Glomerular visceral epithelial cell (primary cell): ENCODE measurements around the gene GAPT.
A peak's percentile ranks its signal among the peaks of the same experiment; 100 is the strongest.

Source experiments
- DNase-seq: peaks from one replicate; pipeline ENCODE4 v3.0.0-alpha.2; 2016; ENCODE audit errors: extremely low spot score

GAPT gene

DNA sequence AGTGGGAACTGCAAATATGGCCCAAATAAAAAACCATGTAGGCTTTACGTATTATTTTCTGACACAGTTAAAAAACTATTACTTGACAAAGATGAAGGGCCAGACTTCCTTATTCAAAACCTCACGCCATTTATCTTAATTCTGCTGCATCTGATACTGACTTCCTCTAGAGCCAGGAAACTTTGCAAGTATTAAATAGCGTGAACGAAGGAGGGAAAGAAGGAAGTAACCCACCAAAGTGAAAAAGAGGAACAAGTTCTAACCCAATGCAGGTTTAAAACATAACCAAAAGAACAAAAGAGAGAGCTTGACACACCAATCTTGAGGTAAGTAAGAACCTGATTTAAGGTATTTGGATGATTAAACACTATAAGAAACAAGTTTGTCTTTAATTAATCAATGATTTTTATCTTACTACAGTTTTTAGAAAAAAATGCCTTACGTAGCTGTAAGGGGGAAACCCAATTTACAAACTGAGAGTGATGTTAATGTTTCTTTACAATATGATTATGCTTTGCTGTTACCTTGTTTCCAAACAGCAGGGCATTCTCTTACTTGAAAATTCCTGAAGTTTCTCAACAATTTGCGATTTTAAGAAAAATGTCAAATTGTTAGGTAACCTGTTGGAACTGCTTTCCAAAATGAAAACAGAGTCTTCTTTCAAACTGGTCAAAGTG, at the start of gene GAPT:
GAPT (plus strand) TSS at position 220 of the 677 bp plus-strand sequence. CDS start 3,102 bp downstream, outside the sequence.
- DNase-seq: no peak

DNA sequence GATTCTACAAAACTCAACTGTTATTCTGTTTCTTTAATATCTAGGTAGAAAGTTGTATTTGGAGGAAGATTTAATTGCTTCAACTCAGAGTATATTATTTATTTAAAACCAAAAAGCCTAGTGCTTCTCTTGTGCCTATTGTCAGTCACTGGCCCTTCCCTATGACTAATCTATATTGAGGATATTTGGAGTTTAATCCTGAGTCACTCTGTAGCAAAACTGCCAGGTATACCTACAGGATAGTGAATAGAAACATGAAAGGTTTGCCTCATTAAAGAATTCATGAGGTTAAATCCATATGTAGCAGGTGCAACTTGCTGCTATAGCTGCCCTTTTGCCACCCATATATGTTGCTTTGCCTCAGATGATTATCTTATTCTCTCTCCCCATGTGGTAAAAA, 46.4 kb upstream of the GAPT start:
- DNase-seq: no peak

DNA sequence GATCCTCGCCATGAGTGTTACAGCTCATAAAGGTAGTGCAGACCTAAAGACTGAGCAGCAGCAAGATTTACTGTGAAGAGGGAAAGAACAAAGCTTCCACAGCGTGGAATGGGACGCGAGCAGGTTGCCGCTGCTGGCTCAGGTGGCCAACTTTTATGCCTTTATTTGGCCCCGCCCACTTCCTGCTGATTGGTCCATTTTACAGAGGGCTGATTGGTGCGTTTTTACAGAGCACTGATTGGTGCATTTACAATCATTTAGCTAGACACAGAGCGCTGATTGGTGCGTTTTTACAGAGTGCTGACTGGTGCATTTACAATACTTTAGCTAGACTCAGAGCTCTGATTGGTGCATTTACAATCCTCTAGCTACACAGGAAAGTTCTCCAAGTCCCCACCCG, 45.2 kb upstream of the GAPT start:
- DNase-seq: no peak

DNA sequence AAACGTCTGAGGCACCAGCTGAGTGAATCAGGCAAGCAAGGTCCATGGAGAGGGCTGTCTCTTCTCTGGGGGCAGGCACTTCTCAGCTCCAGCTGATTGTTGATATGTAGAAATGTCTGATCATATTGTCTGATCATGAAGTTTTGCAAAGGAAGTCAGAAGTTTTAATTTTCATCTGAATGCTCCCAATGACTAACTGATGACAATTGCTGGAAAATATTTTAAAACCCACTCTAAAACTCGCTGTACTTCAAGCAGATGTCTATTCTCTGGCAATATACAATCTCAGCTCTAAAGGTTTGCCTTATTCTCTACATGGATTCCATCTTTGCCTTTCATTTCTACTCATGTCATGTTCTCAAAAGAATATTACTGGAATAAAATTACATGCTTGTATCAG, 44.0 kb upstream of the GAPT start:
- peak; percentile 33 for DNase-seq

DNA sequence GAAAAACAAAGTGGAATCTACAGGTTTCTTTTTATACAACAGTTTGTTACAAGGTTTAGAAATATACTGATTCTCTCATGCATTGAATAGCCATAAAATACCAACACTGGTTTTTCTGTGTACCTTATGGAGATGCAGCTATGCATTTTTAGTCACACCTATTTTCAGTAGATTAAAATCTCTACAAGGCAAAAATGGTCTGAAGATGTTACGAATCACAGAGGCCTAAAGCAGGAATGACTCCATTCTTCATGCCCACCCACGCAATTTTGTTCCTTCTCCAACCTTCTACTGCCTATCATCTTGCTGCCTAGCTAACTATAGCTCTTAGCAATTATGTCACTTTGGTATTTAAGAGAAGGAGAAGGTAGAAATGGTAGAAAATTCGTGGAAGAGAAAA, 41.2 kb upstream of the GAPT start:
- DNase-seq: peak; percentile 22

DNA sequence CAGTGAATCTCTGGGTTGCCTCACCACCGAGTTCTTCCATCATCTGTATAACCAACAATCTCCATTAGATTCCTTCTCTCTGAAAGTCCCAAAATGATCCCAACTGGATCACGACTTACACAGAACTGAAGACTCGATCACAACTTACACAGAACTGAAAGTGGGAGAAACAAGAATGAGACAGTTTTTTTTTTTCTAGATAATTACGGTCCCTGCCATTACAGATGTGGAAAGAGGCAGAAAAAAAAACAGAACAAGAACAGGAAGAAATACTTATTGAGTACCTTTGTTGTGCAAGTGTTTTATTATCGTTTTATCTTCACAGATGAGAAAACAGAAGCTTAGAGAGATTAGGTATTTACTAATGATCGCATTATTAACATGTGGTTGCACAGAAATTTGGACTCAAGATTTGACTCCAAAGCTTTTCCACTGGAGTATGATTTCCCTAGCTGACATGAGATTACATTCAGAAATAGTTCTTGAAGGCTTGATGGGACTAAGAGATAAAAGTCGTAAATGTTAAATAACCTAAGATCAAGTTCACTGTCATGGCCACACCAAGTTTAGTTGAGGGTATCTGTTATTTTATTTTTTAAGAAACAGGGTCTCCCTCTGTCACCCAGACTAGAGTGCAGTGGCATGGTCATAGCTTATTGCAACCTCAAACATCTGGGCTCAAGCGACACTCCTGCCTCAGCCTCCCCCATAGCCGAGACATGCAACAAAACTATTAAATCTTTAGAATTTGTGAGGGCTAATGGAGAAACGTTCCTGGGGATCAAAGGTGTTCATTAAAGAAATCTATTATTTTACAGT, 40.2 kb upstream of the GAPT start:
- peak; percentile 54 for DNase-seq

DNA sequence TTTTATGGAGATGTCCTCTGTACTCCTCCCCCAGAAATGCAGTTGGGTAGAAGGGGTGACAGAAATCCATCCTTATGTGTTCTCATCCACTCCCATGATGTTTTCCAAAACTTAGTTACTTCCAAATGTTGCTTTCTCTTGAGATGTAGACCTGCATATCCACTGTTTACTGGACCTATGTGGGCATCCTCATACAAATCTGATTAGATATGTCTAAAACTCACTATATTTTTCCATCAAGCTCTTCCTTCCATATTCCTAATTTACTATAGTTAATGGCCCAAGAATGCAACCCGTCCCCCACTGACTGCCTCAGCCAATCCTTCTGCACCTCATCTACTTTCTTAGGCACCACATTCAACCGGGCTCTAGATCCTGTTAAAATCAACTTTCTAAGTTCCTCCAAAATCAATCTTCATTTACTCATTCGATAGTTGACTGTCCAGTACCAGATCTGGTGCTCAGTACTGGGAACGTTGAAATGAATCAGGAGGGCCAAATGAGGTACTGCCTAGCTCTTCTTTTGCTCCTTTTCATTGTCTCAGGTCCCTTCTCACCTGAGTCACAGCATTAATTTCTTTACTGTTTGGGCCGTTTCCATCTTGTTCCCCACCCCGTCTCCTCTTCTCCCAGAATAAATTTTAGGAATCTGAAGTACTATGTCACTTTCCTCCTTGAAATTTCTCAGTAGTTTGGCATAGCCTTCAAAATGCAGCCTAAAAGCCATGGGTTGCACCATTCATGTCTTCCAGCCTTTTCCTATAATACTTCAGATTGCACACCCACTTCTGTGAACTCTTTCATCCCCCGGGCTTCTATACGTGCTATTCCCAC, 39.3 kb upstream of the GAPT start:
- peak; percentile 72 for DNase-seq

DNA sequence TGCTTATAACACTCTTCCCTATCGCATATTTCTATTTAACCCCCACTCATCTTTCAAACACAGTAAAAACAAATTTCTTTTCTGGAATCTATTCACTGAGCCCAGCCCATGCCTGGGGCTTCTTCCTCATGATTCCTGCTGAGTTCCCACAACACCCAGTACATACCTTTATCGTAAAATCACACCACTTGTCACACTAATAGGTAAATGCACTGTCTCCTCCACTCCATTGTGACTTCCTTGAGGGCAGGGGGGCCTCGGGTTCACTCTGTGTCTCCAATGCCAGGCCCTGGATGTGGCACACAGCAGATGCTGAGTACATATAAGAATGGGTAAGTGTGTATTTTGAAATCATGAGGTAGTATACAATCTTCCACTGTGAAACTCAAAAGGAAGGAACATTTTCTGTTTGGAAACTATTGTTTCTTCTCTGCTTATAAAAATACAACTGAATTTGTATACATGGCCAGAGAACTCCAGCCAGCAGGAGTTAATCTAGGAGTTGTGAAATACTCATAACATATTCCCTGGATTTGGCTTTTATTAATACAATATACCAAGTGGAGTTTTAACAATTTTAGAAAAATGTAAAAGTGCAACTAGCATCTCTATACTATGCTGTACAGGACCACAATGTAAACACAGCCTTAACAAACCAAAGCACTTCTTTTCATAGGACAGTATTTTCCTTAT, 38.5 kb upstream of the GAPT start:
- no peak for DNase-seq

DNA sequence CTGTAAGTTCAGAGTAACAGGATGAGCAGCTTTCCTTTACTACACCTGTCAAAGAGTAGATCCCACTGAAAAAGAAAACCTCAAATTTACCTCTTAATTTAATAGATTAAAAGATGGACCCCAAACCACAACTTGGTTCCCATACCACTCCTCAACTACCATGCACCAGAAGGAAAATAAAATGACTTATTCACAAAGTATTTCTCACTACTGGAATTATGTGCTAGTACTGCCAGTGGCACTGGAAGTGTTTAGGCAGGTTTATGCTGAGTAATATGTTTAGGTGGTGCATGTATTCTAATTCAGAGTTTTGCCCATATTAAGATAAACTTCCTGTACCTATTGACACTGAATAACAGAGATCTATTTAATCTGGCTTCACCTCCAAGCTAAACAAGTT, 37.9 kb upstream of the GAPT start:
- DNase-seq: peak; percentile 37

DNA sequence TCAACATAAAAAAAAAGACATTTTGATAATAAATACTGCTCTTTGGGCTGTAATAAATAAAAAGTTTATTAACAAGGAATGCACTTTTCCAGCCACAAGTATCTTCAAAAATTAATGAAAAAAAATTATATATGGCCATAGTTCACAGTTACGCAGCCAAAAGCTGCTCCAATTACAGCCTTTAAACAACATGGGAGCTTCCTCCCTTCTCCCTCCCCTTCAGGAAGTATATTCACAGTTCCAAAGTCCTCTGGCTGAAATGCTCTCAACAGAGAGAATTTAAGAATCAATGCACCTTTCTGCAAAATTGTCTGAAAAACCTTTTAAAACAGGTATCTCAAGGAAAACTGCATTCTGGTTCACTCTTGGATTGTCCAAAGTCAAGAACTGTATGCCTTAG, 37.2 kb upstream of the GAPT start:
- peak; percentile 41 for DNase-seq

DNA sequence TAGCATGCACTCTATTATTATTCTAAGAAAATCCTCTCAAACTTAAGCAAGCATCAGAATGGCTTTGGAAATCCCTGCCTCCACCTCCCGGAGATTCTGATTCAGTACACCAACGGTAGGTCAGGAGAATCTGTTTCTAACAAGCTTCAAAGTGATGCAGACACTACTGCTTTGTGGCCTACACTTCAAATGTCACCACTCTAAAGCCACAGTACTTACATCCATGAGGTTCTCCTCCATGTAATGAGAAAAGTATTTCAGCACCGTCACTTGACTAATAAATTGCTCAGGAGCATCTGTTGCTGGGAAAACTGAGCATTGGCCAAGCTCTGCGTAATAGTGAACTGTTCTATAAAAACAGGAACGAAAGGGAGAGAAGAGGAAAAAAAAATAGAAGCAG, 36.2 kb upstream of the GAPT start:
- DNase-seq: peak; percentile 38

DNA sequence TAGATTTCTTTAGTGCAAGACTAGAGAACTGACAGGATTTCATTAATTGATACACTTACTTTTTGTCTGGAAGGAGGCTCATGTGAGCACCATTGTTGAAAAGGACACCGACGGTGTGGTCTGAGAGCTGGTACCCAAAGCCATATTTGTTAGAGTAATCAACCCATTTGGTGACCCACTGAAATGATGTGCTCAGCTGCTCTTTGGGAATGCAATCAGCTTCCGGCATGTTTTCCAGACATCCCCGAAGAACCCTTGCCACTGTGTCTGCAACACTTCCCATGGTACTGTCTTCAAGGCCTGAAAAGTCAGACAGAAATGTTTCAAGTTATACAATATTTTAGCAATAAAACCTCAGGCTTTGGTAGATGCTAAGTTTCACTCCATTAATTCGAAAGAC, 35.8 kb upstream of the GAPT start:
- peak; percentile 59 for DNase-seq

DNA sequence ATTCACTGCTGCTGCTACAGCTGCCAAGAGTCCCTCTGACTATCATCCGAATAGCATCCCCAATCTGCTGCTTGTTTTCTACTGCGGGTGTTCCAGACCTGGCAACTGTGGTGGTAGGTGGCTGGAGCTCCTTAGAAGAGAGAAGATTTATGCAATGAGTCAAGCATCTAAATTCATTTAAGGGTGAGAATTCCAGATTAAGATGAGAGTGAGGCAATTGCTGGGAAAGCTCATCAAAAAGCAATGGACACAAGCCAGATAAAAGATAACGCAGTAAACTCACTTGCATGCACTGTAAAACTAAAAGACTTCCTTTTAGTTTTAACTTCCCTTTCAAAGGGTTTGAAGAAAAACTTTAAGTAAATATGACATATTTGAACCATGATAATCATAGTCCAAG, 35.2 kb upstream of the GAPT start:
- peak; percentile 47 for DNase-seq

DNA sequence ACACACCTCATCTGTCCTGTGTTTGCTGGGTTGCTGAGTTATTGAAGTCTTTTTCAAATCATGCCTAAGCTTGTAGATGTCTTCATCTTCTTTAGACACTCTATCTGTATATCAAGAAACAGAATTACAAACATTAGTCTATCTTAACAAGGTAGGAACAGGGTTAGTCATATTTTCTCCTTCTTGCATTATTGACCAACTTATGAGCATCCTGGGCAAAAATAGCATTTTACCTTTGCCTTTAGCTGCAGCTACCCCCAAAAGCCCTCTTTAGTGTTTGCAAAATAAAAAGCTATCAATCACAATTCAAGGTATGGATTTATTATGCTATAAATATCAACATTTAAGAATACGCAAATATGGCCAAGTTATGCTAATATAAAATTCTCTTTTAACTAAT, 34.7 kb upstream of the GAPT start:
- peak; percentile 28 for DNase-seq

DNA sequence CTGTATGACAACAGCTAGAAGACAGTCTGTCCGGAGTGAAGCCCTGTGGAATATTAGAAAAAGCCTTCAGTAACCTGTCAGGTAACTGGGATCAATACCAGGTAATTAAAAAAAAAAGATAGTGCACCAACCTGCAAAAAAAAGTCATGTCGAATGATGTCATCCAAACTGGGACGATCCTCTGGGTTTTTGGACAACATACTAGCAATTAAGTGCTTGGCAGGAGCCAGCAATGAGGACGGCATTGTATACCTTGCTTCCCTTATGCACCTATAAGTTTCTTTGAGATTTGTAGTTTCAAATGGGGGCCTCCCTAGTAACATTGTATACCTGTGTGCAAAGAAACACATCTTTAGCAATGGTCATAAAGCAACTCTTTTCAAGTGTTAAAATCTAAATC, 34.2 kb upstream of the GAPT start:
- peak; percentile 63 for DNase-seq

DNA sequence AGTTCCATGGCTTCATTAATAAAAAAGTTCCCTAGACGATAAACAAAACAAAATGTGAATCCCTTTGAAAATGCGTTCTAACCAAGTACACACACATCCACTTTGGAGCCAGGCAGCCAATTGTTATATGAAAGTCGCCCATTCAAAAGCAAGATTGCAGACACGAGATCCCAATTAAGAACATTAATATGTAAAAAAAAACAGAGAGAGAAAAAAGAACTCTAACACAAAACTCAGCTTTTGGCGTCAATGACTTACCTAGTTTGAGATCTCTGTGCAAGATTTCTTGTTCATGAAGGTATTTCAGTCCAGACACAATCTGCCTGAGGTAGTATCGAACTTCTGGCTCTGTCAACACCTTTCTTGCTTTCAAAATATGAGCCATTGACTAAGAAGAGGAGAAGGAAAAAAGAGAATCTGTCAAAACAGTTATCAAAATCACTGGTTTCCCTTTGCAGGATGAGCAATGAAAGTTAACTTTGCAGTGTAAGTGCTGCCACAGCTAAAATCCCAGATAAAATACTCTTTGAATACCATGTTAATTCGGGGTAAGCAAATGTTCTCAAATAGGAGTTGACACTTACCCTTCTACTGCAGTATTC, 33.0 kb upstream of the GAPT start:
- no peak for DNase-seq

DNA sequence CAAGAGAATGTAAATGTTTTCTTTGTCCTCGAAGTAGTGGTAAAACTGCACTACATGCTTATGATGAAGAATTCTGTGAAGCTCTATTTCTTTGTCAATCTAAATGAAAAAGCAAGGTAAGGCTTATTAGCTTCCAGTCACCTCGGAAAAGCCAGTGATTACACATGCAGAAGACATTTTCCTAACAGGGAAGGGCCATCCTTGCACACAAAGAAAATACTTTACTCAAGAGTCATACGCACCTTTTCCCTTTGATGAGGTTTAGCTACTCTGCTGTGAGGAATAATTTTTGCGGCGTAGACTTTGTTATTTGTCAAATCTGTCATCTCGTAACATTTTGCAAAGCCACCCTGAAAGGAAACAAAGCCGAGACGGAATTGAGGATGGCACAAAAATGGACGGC, 32.5 kb upstream of the GAPT start:
- peak; percentile 66 for DNase-seq

DNA sequence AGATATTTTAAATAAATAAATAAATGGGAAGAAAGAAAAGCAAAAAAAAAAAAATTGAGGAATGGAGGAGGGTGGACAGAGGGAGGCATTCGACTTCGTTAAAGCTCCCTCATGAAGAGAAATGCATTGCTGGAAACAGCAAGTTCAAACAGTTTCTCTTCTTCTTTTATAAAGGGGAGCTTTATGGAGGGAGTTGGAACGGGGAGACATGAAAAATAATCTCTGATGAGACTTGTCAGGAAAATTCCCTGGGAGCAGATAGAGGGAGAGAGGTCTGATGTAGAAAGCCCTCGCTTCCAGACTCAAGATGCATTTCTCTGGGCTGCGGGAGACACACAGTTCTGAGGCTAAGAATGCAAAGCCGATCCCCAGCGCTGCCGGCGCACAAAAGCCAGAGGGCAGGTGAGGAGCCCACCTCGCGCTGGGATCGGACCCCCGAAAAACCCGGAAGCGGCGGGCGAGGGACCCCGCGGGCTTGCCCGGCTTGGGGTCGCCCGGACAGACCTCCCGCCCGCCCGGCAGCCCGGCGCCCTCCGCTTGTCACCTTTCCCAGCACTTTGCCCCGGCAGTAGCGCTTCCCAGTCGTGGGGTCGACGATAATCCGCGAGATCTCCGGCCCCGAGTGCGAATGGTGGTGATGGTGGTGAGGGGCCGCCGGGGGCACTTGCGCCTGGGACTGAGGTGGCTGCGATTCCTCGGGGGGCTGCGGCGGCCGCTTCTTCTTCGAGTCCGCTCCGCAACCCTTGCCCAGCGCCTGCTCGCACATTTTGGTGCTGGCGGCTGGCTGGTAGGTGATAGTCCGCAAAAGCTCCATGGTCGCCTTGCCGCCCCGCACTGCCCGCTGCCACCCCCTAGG, 31.9 kb upstream of the GAPT start:
- DNase-seq: peak; percentile 64

DNA sequence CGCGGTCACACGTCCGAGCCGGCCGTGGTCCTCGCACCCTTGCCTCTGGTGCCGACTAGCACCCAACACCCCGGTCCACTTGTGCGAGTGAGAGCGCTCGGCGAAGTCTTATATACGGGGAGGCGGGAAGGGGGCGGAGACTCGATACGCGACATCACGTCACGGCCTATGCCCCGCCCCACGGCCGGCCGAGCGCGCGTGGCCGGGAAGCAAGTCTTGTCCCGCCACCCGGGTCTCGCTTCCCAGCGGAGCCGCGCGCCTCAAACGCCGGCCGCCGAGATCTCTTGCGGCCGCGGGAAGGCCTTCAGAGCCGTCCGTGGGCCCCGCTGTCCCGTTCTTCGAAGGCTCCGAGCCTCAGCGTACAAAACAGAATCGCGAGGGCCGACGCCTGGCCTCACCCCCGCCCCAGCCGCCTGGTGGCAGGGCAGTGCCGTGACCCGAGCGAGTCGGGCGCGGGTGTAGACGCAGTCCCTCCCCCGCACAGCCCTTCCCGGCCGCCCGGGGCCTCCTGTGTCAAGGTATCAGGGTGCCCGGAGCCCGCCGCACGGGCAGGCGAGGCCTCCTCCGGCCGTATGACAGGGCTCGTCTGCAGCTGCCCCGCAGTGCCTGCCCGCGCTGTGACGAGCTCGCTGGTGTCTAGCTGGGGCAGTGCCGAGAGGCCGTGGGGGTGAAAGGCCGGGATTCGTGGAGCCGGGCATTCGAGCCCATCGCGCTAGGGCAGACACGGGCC, 31.1 kb upstream of the GAPT start, which contains the start of gene PLK2:
PLK2 (minus strand) TSS at position 85 of the 730 bp plus-strand sequence. CDS start 127 bp downstream, outside the sequence.
- peak; percentile 99 for DNase-seq
